ENCODE results near the gene ITLN1. TPM values are rescaled to one million over a fixed set of nuclear protein-coding genes. Genes with fewer than 3 reads are reported as not detected.

ITLN1 gene
- total and polyA plus RNA-seq, 3 donors from 2014 or later = 2.3 to 45.8 (median 8.8) TPM

DNA sequence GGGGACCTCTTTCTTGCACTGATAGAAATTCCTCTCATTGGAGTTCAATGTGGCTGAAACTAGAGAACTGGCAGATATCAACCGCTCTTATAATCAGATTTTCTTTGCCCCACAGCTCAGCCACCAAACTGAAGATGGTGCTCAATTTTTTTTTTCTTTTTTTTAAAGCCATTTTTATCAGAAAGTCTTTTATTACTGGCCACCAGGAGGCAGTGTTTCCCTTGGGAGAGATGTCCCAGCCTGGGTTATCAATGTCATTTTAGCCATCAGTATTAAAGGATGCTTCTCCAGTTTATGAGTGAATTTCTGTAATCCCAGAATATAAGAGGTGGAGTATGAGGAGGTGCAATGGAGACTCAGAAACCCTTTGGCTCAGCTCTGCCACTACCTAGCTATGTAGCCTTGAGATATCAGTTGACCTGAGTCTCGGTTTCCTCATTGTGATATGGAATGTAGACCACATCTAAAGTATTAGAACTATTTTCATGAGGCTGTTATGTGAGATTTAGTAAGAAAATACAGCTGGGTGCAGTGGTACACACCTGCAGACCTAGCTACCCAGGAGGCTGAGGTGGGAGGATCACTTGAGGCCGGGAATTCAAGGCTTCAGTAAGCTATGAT lies 49.9 kb downstream of the ITLN1 start:
- no peak for DNase-seq
- intact Hi-C loops (cut with DNase I; ENCODE audit: low total_unique reads) = no loop called here
- TF ChIP-seq, protein P1, sequence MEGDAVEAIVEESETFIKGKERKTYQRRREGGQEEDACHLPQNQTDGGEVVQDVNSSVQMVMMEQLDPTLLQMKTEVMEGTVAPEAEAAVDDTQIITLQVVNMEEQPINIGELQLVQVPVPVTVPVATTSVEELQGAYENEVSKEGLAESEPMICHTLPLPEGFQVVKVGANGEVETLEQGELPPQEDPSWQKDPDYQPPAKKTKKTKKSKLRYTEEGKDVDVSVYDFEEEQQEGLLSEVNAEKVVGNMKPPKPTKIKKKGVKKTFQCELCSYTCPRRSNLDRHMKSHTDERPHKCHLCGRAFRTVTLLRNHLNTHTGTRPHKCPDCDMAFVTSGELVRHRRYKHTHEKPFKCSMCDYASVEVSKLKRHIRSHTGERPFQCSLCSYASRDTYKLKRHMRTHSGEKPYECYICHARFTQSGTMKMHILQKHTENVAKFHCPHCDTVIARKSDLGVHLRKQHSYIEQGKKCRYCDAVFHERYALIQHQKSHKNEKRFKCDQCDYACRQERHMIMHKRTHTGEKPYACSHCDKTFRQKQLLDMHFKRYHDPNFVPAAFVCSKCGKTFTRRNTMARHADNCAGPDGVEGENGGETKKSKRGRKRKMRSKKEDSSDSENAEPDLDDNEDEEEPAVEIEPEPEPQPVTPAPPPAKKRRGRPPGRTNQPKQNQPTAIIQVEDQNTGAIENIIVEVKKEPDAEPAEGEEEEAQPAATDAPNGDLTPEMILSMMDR (IDR thresholded peaks at IDR 0.05) = peak; percentile 60 to 80 (median 80)
- no peak for TF ChIP-seq POLR2A (IDR thresholded peaks at IDR 0.05)
- WGBS, 2 donors = 89% methylated on average over 3 of the region's 3 CpGs
- H3K4me3 ChIP-seq = no peak overlapping the region
- peaks cover 14% of the 10 kb centered on the region for H3K4me1 ChIP-seq
- no peaks in the 10 kb centered on the region for H3K9me3 ChIP-seq
- no peaks in the 10 kb centered on the region for H3K27me3 ChIP-seq
- no peaks in the 10 kb centered on the region for H3K36me3 ChIP-seq (ENCODE audit: low read depth, missing control alignments)
- no peak overlapping the region for H3K27ac ChIP-seq

DNA sequence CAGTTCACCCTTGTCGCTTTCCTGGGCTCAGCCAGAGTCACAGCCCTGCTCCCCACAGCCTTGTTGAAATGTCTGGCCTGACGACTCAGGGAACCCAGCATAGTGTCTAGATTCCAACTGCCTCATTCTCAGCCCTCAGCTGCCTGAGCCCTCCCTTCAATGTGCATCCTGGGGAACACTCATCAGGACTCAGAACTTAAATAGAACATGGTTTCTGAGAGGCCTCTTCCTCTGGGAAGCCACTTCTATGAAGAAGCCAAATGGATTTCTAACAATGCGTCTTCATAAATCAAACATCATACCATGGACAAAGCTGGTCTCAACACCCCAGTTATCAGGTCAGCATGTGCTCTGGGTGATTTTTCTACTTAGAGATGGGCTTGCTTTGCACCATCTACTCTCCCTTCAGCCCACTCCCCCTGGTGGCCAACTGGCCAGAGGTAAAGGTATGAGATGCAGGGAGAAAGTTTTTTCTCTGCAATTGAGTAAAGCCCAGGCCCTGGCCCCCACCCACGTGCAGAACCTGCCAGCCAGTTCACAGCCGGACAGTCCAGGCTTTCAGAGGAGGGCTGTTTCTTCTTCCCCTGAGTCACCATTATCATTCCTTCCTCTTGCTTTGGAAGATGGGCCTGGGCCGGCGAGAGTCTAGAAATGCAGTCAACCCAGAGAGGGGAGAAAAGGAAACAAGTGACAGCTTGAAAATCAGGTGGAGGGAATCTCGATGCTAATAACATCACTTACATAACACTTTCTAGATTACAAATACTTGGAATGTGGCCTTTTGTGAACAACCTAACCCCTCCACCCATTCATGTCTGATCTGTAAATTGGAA lies 54.4 kb downstream of the ITLN1 start:
- TF ChIP-seq POLR2A (IDR thresholded peaks at IDR 0.05) = no peak
- TF ChIP-seq, protein P1 (IDR thresholded peaks at IDR 0.05) = peak; percentile 50 to 69 (median 66)
- Histone ChIP-seq H3K36me3 (ENCODE audit: low read depth, missing control alignments) (no peaks in the 10 kb centered on the region), H3K4me3 (no peak overlapping the region), H3K27ac (no peak overlapping the region), H3K9me3 (no peaks in the 10 kb centered on the region), H3K27me3 (no peaks in the 10 kb centered on the region), H3K4me1 (no peaks in the 10 kb centered on the region)
- DNase-seq = peak; percentile 72
- intact Hi-C loops (cut with DNase I; ENCODE audit: low total_unique reads) = no loop called here
- 67 to 68% methylated on average over 8 of the region's 8 CpGs for WGBS, 2 donors

DNA sequence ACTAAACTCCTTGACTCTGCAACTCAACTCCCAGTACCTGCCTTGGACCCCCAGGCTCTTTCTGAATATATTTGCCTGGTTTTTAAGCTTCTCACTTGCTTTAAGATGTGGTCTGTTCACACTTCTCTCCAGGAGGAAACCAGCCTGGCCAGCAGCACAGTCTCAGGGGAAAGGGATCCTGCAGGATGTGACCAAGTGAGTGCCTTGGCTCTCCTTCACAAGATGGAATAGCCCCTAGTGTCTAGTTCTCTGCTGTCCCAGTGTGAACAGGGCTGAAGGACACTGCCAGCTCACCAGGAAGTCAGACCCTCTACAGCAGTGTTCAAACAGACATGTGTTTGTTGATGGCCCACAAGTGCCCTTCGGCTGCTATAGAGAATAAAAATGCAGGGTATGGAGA lies 55.2 kb downstream of the ITLN1 start:
- Histone ChIP-seq H3K4me1 (no peaks in the 10 kb centered on the region), H3K27ac (no peak overlapping the region), H3K9me3 (no peaks in the 10 kb centered on the region), H3K27me3 (no peaks in the 10 kb centered on the region), H3K4me3 (no peak overlapping the region), H3K36me3 (ENCODE audit: low read depth, missing control alignments) (no peaks in the 10 kb centered on the region)
- no peak for TF ChIP-seq POLR2A (IDR thresholded peaks at IDR 0.05)
- TF ChIP-seq, protein P1 (IDR thresholded peaks at IDR 0.05) = no peak
- DNase-seq = no peak
- intact Hi-C loops (cut with DNase I; ENCODE audit: low total_unique reads) = no loop called here
- WGBS, 2 donors = 90 to 93% methylated on average over 1 of the region's 1 CpG

DNA sequence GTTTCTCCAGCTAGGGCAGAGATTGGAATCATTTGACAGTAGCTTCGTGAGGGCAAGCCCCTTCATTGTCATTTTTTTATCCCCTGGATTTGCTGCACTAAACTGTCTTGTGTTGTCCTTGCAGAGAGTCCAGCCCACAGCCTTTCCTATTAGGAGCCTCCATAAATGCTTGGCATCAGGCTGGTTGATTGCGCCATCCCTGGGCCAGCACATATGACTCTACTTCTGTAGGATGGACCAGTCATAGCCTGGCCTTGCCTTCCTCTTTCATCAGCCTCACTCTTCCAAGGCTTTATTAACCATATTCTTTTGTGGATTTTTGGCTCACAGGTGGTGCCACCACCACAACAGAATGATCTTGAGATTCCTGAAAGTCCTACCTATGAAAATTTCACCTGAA lies 57.6 kb downstream of the ITLN1 start:
- Histone ChIP-seq H3K36me3 (ENCODE audit: low read depth, missing control alignments) (no peaks in the 10 kb centered on the region), H3K4me1 (no peaks in the 10 kb centered on the region), H3K4me3 (no peak overlapping the region), H3K9me3 (no peaks in the 10 kb centered on the region), H3K27ac (no peak overlapping the region), H3K27me3 (no peaks in the 10 kb centered on the region)
- no peak for DNase-seq
- 84 to 100% methylated on average over 2 of the region's 2 CpGs for WGBS, 2 donors
- intact Hi-C loops (cut with DNase I; ENCODE audit: low total_unique reads) = no loop called here
- TF ChIP-seq, protein P1 (IDR thresholded peaks at IDR 0.05) = no peak
- no peak for TF ChIP-seq POLR2A (IDR thresholded peaks at IDR 0.05)
